ENCODE data around the gene TMEM51.

- TF ChIP-seq CTCF (IDR thresholded peaks at IDR 0.05; ENCODE audit: insufficient read depth, low read length, poor library complexity, severe bottlenecking) (no peak), EZH2phosphoT487 (conservative IDR thresholded peaks at IDR 0.05; ENCODE audit: low read length) (no peak)
These were observed 13.8 kb downstream of the TMEM51 start for GRCh38 chr1:15167386-15167785.
